ENCODE measurements around the gene AP2A2. TPM values are rescaled to one million over a fixed set of nuclear protein-coding genes. Genes with fewer than 3 reads are reported as not detected.
"Not testable (repeated sequence)": the region's sequence is repeated elsewhere in the genome, so short reads cannot be mapped to it uniquely, and the experiment has no call there.

AP2A2 gene
- polyA plus RNA-seq, 3 donors from 2014 or later, result 2.5 to 11.0 (median 7.1) TPM

DNA sequence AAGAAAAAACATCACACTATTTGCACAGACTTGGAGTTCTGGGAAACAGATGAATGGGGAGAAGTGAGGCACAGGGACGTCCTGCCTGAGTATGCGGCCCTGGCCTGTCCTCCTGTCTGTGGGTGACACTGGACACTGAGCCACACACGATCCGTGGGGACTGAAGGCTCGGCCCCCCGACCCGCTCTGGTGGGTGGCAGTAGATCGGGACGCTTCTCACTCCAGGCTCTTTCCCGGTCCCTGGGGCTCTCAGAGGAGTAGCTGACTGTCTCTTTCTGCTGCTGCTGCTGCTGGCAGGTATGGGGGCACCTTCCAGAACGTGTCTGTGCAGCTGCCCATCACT lies 83.1 kb downstream of the AP2A2 start:
- Mint-ChIP-seq H3K4me1 (no peaks in the 10 kb centered on the region), H3K27me3 (ENCODE audit: low read depth in 3 of 3) (peaks cover 0 to 2% (median 2%) of the 10 kb centered on the region in 3 donors), H3K4me3 (no peak overlapping the region), H3K36me3 (peaks cover 10 to 37% (median 14%) of the 10 kb centered on the region in 3 donors), H3K27ac (peak overlapping the region in 1 of 6 donors; percentile 73), H3K9me3 (no peaks in the 10 kb centered on the region)
- DNase-seq, result no peak

DNA sequence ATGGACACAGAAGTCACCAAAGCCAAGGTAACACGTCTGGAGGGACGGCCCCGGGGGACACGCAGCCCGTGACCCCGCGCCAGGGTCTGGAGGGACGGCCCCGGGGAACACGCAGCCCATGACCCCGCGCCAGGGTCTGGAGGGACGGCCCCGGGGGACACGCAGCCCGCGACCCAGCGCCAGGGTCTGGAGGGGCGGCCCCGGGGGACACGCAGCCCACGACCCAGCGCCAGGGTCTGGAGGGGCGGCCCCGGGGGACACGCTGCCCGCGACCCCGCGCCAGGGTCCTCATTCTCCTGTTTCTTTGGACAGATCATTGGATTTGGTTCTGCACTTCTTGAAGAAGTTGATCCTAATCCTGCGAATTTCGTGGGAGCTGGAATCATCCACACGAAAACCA lies 83.7 kb downstream of the AP2A2 start:
- Mint-ChIP-seq H3K27ac (no peak overlapping the region), H3K27me3 (ENCODE audit: low read depth in 3 of 3) (peaks cover 0 to 2% (median 1%) of the 10 kb centered on the region in 3 donors), H3K4me3 (no peak overlapping the region), H3K4me1 (no peaks in the 10 kb centered on the region), H3K9me3 (no peaks in the 10 kb centered on the region), H3K36me3 (peaks cover 10 to 36% (median 14%) of the 10 kb centered on the region in 3 donors)
- DNase-seq, result no peak

DNA sequence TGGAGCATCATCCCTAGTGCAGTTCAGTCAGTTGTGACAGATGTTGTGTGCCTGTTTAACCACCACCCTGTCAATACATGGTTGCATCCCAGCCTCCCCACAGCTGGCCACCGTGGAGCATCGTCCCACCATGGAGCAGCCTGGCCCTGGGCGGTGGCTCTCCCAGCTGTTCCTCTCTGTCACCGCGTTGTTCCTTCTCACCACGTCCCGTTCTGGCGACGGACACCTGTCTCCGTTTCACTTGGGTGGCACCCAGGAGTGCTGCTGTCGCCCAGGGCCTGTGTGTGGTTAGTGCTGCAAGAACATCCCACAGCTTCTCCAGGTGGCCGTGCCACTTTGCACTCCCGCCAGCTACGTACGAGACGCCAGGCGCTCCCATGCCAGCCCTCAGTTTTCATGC lies 84.3 kb downstream of the AP2A2 start:
- no peaks in the 10 kb centered on the region for H3K9me3 Mint-ChIP-seq
- peaks cover 0 to 2% of the 10 kb centered on the region in 2 donors for H3K4me1 Mint-ChIP-seq
- no peak for DNase-seq
- H3K4me3 Mint-ChIP-seq, result no peak overlapping the region
- peaks cover 10 to 34% (median 13%) of the 10 kb centered on the region in 3 donors for H3K36me3 Mint-ChIP-seq
- H3K27me3 Mint-ChIP-seq (ENCODE audit: low read depth in 3 of 3), result peaks cover 0 to 2% (median 0%) of the 10 kb centered on the region in 3 donors
- H3K27ac Mint-ChIP-seq, result no peak overlapping the region

DNA sequence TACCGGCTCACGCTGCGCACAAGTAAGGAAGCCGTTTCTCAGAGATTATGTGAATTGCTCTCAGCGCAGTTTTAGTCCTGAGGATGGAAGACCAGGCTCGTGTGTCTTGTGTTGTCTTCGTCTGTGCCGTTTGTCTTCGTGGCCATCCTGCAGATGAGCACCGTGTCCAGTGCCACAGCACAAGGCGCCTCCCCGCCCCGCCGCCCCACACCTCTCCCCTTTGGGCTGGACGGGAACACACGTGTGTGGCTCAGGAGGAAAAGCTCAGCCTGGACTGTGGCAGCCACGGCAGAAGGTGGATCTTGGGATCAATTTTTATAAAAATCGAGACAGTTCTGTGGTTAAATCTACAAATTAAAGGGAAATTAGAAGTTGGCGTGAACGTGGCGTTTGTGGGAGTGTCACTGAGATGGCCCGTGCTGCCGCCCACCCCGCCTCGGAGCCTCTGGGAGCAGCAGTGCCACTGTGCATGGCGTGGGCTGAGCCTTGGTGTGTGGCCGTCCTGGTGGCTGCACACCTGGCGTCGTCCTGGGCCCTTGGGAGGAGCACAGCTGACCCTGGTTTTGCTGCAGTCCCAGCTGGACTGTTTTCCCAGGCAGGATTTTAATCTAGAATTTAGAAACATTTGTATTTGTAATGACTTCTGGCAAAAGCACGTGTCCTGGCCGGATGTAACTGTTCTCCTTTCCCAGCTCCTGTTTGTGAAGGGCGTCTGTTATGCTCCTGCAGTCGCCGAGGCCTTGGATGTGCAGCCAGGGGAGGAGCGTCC lies 85.1 kb downstream of the AP2A2 start:
- peaks cover 0 to 2% (median 0%) of the 10 kb centered on the region in 3 donors for H3K27me3 Mint-ChIP-seq (ENCODE audit: low read depth in 3 of 3)
- H3K4me3 Mint-ChIP-seq, result no peak overlapping the region
- H3K9me3 Mint-ChIP-seq, result no peaks in the 10 kb centered on the region
- no peak overlapping the region for H3K27ac Mint-ChIP-seq
- DNase-seq, result no peak
- peaks cover 8 to 28% (median 10%) of the 10 kb centered on the region in 3 donors for H3K36me3 Mint-ChIP-seq
- H3K4me1 Mint-ChIP-seq, result peaks cover under 1 to 10% of the 10 kb centered on the region in 2 donors

DNA sequence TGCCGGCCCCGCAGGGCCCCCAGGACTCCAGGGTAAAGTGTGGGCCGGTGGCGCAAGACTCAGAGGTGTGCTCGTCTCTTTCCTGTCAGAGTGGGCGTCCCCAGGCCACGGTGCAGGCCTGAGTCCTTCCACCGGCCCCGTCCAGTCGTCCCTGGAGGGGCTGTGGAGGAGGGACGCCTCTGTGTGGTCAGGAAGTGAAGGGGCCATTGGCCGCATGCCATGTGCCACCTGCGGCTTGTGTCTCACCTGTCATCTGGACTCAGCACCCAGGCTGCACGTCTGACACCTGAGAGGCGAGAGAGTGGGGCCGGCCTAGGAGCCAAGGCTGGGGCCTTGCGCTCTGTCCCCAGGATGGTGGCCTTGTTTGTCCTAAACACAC lies 85.6 kb downstream of the AP2A2 start:
- Mint-ChIP-seq H3K36me3 (peaks cover 7 to 26% (median 8%) of the 10 kb centered on the region in 3 donors), H3K4me1 (peaks cover 6 to 15% of the 10 kb centered on the region in 2 donors), H3K27ac (no peak overlapping the region), H3K27me3 (ENCODE audit: low read depth in 3 of 3) (peaks cover 0 to 2% (median 0%) of the 10 kb centered on the region in 3 donors), H3K4me3 (no peak overlapping the region), H3K9me3 (no peaks in the 10 kb centered on the region)
- no peak for DNase-seq

DNA sequence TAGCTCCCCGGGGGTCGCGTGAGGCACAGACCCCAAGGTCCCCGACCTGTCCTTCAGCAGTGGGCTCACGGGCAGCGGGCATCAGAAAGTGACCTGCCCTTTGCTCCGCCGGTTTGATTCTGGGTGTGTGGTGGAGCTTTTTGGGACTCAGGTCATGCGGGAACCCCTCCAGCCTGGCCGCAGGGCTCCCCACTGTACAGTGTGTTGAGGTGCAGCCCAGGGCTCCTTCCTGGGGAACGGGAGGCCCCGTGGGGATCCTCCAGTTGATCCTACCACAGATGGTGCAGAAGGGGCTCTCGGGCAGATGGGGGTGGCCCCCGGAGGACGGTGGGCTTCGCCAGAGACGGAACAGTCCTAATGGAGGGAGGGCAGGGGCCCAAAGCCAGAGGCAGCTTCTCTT lies 86.6 kb downstream of the AP2A2 start:
- H3K36me3 Mint-ChIP-seq, result peaks cover 7 to 20% (median 11%) of the 10 kb centered on the region in 3 donors
- H3K4me3 Mint-ChIP-seq, result no peak overlapping the region
- peaks cover 2 to 5% (median 4%) of the 10 kb centered on the region in 3 donors for H3K27me3 Mint-ChIP-seq (ENCODE audit: low read depth in 3 of 3)
- DNase-seq, result no peak
- H3K27ac Mint-ChIP-seq, result no peak overlapping the region
- peaks cover 0 to 3% (median 0%) of the 10 kb centered on the region in 6 donors for H3K9me3 Mint-ChIP-seq
- H3K4me1 Mint-ChIP-seq, result peaks cover 16 to 25% of the 10 kb centered on the region in 2 donors

DNA sequence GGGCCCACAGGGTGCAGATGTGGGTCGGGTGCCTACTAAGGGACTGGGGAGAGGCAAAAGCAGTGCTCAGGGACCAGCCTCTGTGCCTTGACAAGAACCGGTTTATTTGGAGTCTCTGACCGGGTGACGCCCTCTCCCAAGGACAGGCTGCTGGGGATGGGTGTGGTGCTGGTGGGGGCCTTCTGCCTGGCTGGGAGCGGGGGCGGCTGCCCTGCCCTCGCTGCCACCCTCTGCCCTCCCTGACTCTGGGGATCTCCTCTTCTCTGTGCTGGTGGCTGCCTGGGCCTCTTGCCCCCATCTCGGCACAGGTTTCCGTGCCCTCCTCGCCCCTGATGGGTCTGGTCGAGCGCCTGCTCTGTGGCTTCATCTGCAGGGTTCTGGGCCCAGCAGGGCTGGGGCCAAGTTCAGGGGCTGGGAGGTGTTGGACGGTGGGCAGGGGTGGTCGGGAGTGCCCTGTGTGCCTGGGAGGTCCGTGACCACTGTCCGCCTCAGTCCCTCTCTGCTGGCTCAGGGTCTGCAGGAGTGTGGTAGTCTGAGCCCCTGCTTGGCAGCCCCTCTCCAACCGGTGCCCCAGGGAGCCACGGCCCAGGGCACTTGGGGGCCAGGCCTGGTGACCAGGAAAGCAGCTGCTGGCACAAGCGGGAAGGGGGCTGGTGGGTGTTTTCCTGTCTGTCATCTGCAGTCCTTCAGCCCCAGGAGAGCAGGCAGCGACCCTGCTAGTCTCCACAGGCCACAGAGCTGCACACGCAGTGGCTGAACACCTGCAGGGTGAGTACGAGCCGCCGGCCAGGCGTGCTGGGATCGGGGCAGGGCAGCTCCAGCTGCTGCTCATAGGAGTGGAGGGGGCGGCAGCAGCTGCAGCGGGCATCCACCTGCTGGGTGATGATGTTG lies 87.3 kb downstream of the AP2A2 start:
- Mint-ChIP-seq H3K27ac (no peak overlapping the region), H3K4me3 (no peak overlapping the region), H3K4me1 (peaks cover 23 to 32% of the 10 kb centered on the region in 2 donors), H3K27me3 (ENCODE audit: low read depth in 3 of 3) (peaks cover 5 to 12% (median 8%) of the 10 kb centered on the region in 3 donors), H3K36me3 (peaks cover 7 to 17% (median 11%) of the 10 kb centered on the region in 3 donors), H3K9me3 (peaks cover 0 to 3% (median 0%) of the 10 kb centered on the region in 6 donors)
- DNase-seq, result no peak

DNA sequence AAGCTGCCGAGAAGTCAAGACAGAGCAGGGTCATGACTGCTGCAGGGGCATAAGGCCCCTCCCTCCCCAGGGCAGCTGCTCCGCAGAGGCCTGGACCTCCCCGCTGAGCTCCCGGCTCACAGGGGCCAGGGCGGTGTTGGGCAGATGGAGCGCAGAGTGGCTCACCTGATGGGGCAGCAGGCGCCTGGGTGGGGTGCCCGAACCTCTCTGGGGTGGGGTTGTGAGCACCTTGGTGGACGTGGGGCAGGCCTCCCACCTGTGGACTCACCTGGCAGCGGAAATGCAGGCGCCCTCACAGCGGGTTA lies 87.9 kb downstream of the AP2A2 start:
- no peak overlapping the region for H3K4me3 Mint-ChIP-seq
- H3K27ac Mint-ChIP-seq, result no peak overlapping the region
- H3K36me3 Mint-ChIP-seq, result peaks cover 7 to 16% (median 11%) of the 10 kb centered on the region in 3 donors
- H3K4me1 Mint-ChIP-seq, result peaks cover 28 to 38% of the 10 kb centered on the region in 2 donors
- no peak for DNase-seq
- peaks cover 5 to 17% (median 8%) of the 10 kb centered on the region in 3 donors for H3K27me3 Mint-ChIP-seq (ENCODE audit: low read depth in 3 of 3)
- peaks cover 0 to 3% (median 0%) of the 10 kb centered on the region in 6 donors for H3K9me3 Mint-ChIP-seq

DNA sequence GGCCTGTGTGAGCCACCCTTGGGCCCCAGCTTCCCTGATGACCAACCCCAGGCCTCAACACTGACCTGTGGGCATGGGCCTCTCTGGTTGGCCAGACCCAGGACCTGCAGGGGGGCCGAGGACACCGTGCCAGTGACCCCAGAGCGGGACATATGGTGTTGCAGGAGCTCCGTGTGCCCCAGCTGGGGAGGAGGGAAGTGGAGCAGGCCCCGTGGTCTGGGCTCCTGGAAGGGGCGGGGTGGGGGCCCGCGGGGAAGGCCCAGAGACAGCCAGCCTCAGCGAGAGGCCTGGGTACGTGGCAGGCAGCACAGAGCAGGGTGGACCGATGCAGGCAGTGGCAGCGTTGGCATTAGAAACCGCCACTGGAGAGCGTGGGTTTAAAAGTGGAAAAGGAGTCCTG lies 88.6 kb downstream of the AP2A2 start:
- peaks cover 0 to 3% (median 0%) of the 10 kb centered on the region in 6 donors for H3K9me3 Mint-ChIP-seq
- H3K4me3 Mint-ChIP-seq, result no peak overlapping the region
- H3K4me1 Mint-ChIP-seq, result peaks cover 28 to 45% of the 10 kb centered on the region in 2 donors
- no peak overlapping the region for H3K27ac Mint-ChIP-seq
- H3K36me3 Mint-ChIP-seq, result peaks cover 7 to 14% (median 11%) of the 10 kb centered on the region in 3 donors
- peaks cover 5 to 21% (median 8%) of the 10 kb centered on the region in 3 donors for H3K27me3 Mint-ChIP-seq (ENCODE audit: low read depth in 3 of 3)
- DNase-seq, result no peak

DNA sequence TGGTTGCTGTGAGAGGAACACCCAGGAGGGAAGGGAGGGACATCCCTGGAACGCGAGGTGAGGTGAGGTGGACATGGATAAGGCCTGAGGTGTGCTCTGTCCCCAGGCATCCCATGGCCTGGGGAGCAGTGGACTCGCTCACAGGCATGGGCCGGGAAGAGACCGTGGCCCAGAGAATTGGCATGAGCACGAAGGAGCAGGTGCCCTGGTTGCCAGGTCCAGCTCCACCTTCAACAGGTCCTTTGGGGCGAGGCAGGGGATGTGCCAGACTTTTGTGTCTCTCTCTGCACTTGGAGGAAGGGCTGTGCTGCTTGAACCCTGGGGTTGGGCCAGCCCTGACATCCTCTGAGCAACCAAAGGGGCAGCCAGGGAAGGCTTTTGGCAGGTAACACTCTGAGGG lies 89.4 kb downstream of the AP2A2 start:
- Mint-ChIP-seq H3K4me1 (peaks cover 28 to 45% of the 10 kb centered on the region in 2 donors), H3K4me3 (no peak overlapping the region), H3K9me3 (peaks cover 0 to 3% (median 0%) of the 10 kb centered on the region in 6 donors), H3K27ac (no peak overlapping the region), H3K36me3 (peaks cover 3 to 9% (median 5%) of the 10 kb centered on the region in 3 donors), H3K27me3 (ENCODE audit: low read depth in 3 of 3) (peaks cover 3 to 22% (median 8%) of the 10 kb centered on the region in 3 donors)
- no peak for DNase-seq

DNA sequence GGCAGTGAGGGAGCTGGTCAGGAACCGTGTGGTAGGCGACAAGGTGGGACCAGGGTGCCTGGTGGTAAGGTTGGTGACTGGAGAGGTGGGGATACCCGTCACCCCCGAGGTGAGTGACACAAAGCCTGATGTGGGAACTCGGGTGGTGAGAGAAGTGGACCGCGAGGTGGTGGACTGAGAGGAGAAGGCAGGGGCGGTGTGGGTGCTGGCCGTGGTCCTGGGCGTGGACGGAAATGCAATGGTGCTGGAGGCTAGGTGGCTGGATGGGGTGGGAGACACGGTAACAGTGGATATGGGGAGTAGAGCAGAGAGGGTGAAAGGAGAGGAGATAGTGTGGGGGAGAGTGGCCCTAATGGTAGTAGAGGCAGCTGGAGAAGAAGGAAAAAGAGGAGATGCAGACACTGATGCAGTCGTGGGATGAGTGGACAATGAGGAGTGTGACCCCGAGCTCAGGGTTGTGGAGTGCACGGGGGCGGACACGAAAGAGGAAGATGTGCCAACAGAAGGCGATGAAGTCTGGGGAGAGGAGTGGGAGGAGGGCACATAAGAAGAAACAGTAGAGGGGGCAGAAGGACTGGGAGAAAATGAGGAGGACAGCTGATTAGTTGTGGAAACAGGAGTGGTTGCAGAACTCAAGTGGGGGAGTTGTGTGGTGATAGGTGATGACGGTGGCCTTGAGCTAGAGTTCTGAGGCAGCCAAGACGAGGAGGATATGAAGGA lies 90.3 kb downstream of the AP2A2 start:
- H3K4me3 Mint-ChIP-seq, result peak overlapping the region in 4 of 5 donors; percentile 22 to 57 (median 38)
- H3K9me3 Mint-ChIP-seq, result peaks cover 0 to 3% (median 0%) of the 10 kb centered on the region in 6 donors
- H3K27ac Mint-ChIP-seq, result peak overlapping the region in 2 of 6 donors; percentile 0 to 2
- H3K4me1 Mint-ChIP-seq, result peaks cover 28 to 45% of the 10 kb centered on the region in 2 donors
- H3K36me3 Mint-ChIP-seq, result peaks cover 0 to 5% (median 3%) of the 10 kb centered on the region in 3 donors
- peaks cover 3 to 22% (median 8%) of the 10 kb centered on the region in 3 donors for H3K27me3 Mint-ChIP-seq (ENCODE audit: low read depth in 3 of 3)
- no peak for DNase-seq

DNA sequence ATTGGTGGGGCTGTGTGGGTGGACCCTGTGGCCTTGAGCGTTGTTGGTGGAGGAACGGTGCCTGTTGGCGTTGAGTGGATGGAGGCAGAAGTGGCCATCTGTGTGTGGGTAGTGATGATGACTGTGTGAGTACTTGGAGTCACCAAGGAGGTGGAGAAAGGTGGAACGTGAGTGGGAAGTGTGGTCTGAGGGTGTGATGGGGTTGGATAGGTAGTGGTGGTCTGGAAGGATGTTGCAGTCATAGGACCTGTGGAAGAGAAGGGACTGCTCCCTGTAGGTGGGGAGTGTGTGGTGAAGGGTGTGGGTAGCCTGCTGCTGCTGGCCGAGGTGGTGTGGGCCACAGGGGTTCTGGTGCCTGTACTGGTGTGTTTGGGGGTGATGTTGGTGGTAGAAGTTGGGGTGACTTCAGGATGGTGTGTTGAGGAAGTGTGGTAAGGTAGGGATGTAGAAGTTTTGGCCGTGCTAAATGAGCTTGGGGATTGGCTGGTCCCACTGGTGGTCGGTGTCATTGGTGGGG lies 91.0 kb downstream of the AP2A2 start:
- H3K4me1 Mint-ChIP-seq, result peaks cover 28 to 45% of the 10 kb centered on the region in 2 donors
- peak in 2 of 3 donors; percentile 12 to 15 for DNase-seq
- H3K27ac Mint-ChIP-seq, result peak overlapping the region in 4 of 6 donors; percentile 0 to 2 (median 0)
- H3K36me3 Mint-ChIP-seq, H3K9me3 Mint-ChIP-seq: not testable (repeated sequence)
- peaks cover 3 to 22% (median 8%) of the 10 kb centered on the region in 3 donors for H3K27me3 Mint-ChIP-seq (ENCODE audit: low read depth in 3 of 3)
- H3K4me3 Mint-ChIP-seq, result peak overlapping the region; percentile 22 to 57 (median 38)

Data from immature natural killer cell (primary cell).